H1 (cell line): ENCODE results near the gene SAAL1. TPM values are rescaled to one million over a fixed set of nuclear protein-coding genes. Genes with fewer than 3 reads are reported as not detected.

Experiments used
- CTCF ChIA-PET: fragments of 300-600 bp; sonication (Branson Sonifier 250); formaldehyde crosslinking; loops from one replicate; lab custom pipeline; 2021; ENCODE audit not compliant: partially characterized antibody; lab: Charles Lee
- POLR2A ChIA-PET: fragments of 300-600 bp; sonication (Branson Sonifier 250); formaldehyde crosslinking; loops from one replicate; lab custom pipeline; 2021; ENCODE audit warnings: inconsistent platforms; ENCODE audit not compliant: partially characterized antibody; lab: Charles Lee
- DNase-seq, 2 experiments: peaks; one replicate each; pipeline versions ENCODE4 v3.0.0 to v3.0.0-alpha.2; 2010 to 2022; ENCODE audit warnings: low spot score in 2 of 2, low read depth in 1 of 2, mixed read lengths in 1 of 2
- FAIRE-seq: peaks from 2 replicates; lab custom pipeline; 2011; peaks lifted over from hg19 to GRCh38; lab: Jason Lieb, UNC
- H2AFZ ChIP-seq: 2 replicates; pipeline ENCODE4 v1.8.1; 2012; ENCODE audit warnings: low read length, inconsistent platforms
- H2AK5ac ChIP-seq: 2 replicates; pipeline ENCODE4 v1.6.1; 2013; ENCODE audit warnings: low read depth, low read length
- H2BK120ac ChIP-seq: replicated peaks from 2 replicates; pipeline ENCODE3; 2013; ENCODE audit warnings: low read depth, low read length, inconsistent platforms
- H2BK12ac ChIP-seq: 2 replicates; pipeline ENCODE4 v1.6.1; 2013; ENCODE audit warnings: low read depth, low read length
- H2BK15ac ChIP-seq: 2 replicates; pipeline ENCODE4 v1.6.1; 2013; ENCODE audit warnings: low read length
- H2BK20ac ChIP-seq: 2 replicates; pipeline ENCODE4 v1.6.1; 2013; ENCODE audit warnings: low read length
- H2BK5ac ChIP-seq: 2 replicates; pipeline ENCODE4 v1.6.1; 2013; ENCODE audit warnings: low read depth, low read length
- H3K14ac ChIP-seq: 2 replicates; pipeline ENCODE4 v1.6.1; 2013; ENCODE audit warnings: inconsistent platforms; ENCODE audit not compliant: insufficient read length
- H3K18ac ChIP-seq: 2 replicates; pipeline ENCODE4 v1.6.1; 2013; ENCODE audit warnings: low read length; ENCODE audit errors: extremely low read depth
- H3K23ac ChIP-seq: 2 replicates; pipeline ENCODE4 v1.6.1; 2013; ENCODE audit warnings: inconsistent platforms; ENCODE audit not compliant: insufficient read length
- H3K23me2 ChIP-seq: 2 replicates; pipeline ENCODE4 v1.6.1; 2013; ENCODE audit warnings: low read depth, low read length
- H3K27ac ChIP-seq: 2 replicates; pipeline ENCODE4 v1.6.1; 2011; ENCODE audit warnings: low read depth, low read length, inconsistent platforms
- H3K27me3 ChIP-seq, 4 experiments: replicated peaks in 1 of 4; 1 replicate in 1 of 4; 2 replicates in 3 of 4; pipeline versions ENCODE4 v1.6.1 to v1.8.1; 2011 to 2013; ENCODE audit warnings: low read length in 3 of 4, mild to moderate bottlenecking in 3 of 4, inconsistent platforms in 2 of 4, mixed read lengths in 2 of 4, moderate library complexity in 1 of 4; ENCODE audit not compliant: control insufficient read depth in 3 of 4, insufficient read depth in 3 of 4; ENCODE audit errors: extremely low read depth in 1 of 4
- H3K36me3 ChIP-seq, 4 experiments: 2 replicates each; pipeline versions ENCODE4 v1.6.1 to v1.8.1; 2011 to 2013; ENCODE audit warnings: mild to moderate bottlenecking in 4 of 4, low read length in 3 of 4, moderate library complexity in 2 of 4, control low read depth in 1 of 4, inconsistent platforms in 1 of 4; ENCODE audit not compliant: insufficient read depth in 4 of 4, control insufficient read depth in 2 of 4
- H3K4ac ChIP-seq: replicated peaks from 2 replicates; pipeline ENCODE3; 2013; ENCODE audit warnings: low read length, low read depth, mixed read lengths, inconsistent platforms; ENCODE audit not compliant: insufficient read length
- H3K4me1 ChIP-seq, 4 experiments: replicated peaks in 1 of 4; 1 replicate in 1 of 4; 2 replicates in 3 of 4; pipeline versions ENCODE4 v1.6.1 to v1.8.1; 2011 to 2013; ENCODE audit warnings: low read length in 3 of 4, inconsistent platforms in 2 of 4, mixed read lengths in 1 of 4; ENCODE audit not compliant: insufficient read depth in 4 of 4, control insufficient read depth in 3 of 4
- H3K4me2 ChIP-seq, 2 experiments: 2 replicates each; pipeline versions ENCODE4 v1.6.1 to v1.8.1; 2011 to 2013; ENCODE audit warnings: low read depth in 2 of 2, low read length in 2 of 2, control low read depth in 1 of 2, inconsistent platforms in 1 of 2, mild to moderate bottlenecking in 1 of 2; ENCODE audit not compliant: insufficient read depth in 1 of 2
- H3K4me3 ChIP-seq, 4 experiments: fragments of 200-600, 300-600 bp in 1 of 4; sonication (generic), shearing (Covaris generic), sonication (Bioruptor Twin) in 1 of 4; 2 replicates each; pipeline versions ENCODE4 v1.5.1 to v1.8.1; 2011 to 2016; ENCODE audit warnings: low read length in 4 of 4, low read depth in 3 of 4, control low read depth in 2 of 4, inconsistent platforms in 2 of 4, mild to moderate bottlenecking in 2 of 4, mixed read lengths in 1 of 4, moderate library complexity in 1 of 4; ENCODE audit not compliant: insufficient read depth in 2 of 4; ENCODE audit errors: extremely low read depth in 1 of 4
- H3K56ac ChIP-seq: replicated peaks from 2 replicates; pipeline ENCODE3; 2013; ENCODE audit warnings: low read depth, mild to moderate bottlenecking, mixed read lengths, low read length, inconsistent platforms; ENCODE audit not compliant: insufficient read length
- H3K79me1 ChIP-seq: 2 replicates; pipeline ENCODE4 v1.6.1; 2013; ENCODE audit warnings: low read depth, low read length, control low read depth
- H3K79me2 ChIP-seq, 2 experiments: 2 replicates each; pipeline versions ENCODE4 v1.6.1 to v1.8.1; 2012 to 2013; ENCODE audit warnings: low read length in 2 of 2, mild to moderate bottlenecking in 2 of 2, inconsistent platforms in 1 of 2; ENCODE audit not compliant: insufficient read depth in 2 of 2, control insufficient read depth in 1 of 2
- H3K9ac ChIP-seq, 4 experiments: replicated peaks in 1 of 4; 1 replicate in 1 of 4; 2 replicates in 3 of 4; pipeline versions ENCODE4 v1.6.1 to v1.8.1; 2011 to 2013; ENCODE audit warnings: low read depth in 3 of 4, low read length in 3 of 4, control low read depth in 2 of 4, mild to moderate bottlenecking in 2 of 4, moderate library complexity in 2 of 4, inconsistent platforms in 1 of 4; ENCODE audit errors: extremely low read depth in 1 of 4
- H3K9me3 ChIP-seq, 2 experiments: 2 replicates each; pipeline versions ENCODE4 v1.6.1 to v1.8.1; 2012 to 2013; ENCODE audit warnings: mild to moderate bottlenecking in 2 of 2, moderate library complexity in 2 of 2, control low read depth in 1 of 2, inconsistent platforms in 1 of 2, low read depth in 1 of 2, low read length in 1 of 2, mixed read lengths in 1 of 2; ENCODE audit not compliant: insufficient read depth in 2 of 2
- H4K20me1 ChIP-seq, 2 experiments: replicated peaks in 1 of 2; 2 replicates each; pipeline versions ENCODE3 to v1.8.1; 2011 to 2013; ENCODE audit warnings: inconsistent platforms in 2 of 2, low read length in 2 of 2, mild to moderate bottlenecking in 1 of 2; ENCODE audit not compliant: insufficient read depth in 2 of 2, control insufficient read depth in 1 of 2
- H4K5ac ChIP-seq: 2 replicates; pipeline ENCODE4 v1.6.1; 2013; ENCODE audit warnings: low read length, low read depth, mixed read lengths, inconsistent platforms; ENCODE audit not compliant: insufficient read length
- H4K8ac ChIP-seq: 2 replicates; pipeline ENCODE4 v1.8.0; 2013; ENCODE audit warnings: mild to moderate bottlenecking, moderate library complexity, low read length, inconsistent platforms; ENCODE audit not compliant: insufficient read depth; ENCODE audit errors: extremely low read depth
- H4K91ac ChIP-seq: replicated peaks from 2 replicates; pipeline ENCODE3; 2013; ENCODE audit warnings: low read length, mixed read lengths, inconsistent platforms; ENCODE audit not compliant: insufficient read length
- BRCA1 ChIP-seq: IDR thresholded peaks from 2 replicates; pipeline ENCODE4 v1.6.1; 2012; ENCODE audit warnings: low read depth, low read length, improper control_type of control experiment
- CHD2 ChIP-seq: IDR thresholded peaks from 2 replicates; pipeline ENCODE4 v1.6.1; 2012; ENCODE audit warnings: low read length, improper control_type of control experiment
- JUND ChIP-seq: IDR thresholded peaks from 2 replicates; pipeline ENCODE4 v1.6.1; 2011; ENCODE audit warnings: mild to moderate bottlenecking, improper control_type of control experiment, low read length
- NANOG ChIP-seq: IDR thresholded peaks from 2 replicates; pipeline ENCODE4 v1.6.1; 2011; ENCODE audit warnings: low read length, low read depth, mild to moderate bottlenecking, inconsistent platforms; ENCODE audit not compliant: insufficient read depth, poor library complexity, severe bottlenecking
- RAD21 ChIP-seq, 2 experiments: IDR thresholded peaks in 1 of 2; conservative IDR thresholded peaks in 1 of 2; 2 replicates each; pipeline ENCODE4 v1.6.1; 2011; ENCODE audit warnings: low read depth in 2 of 2, low read length in 2 of 2, improper control_type of control experiment in 1 of 2, inconsistent platforms in 1 of 2, mild to moderate bottlenecking in 1 of 2, moderate library complexity in 1 of 2
- RFX5 ChIP-seq: IDR thresholded peaks from 2 replicates; pipeline ENCODE4 v1.6.1; 2011; ENCODE audit warnings: low read depth, low read length, improper control_type of control experiment, borderline replicate concordance
- SIRT6 ChIP-seq: IDR thresholded peaks from one replicate; pipeline ENCODE4 v1.7.1; 2012; ENCODE audit warnings: low read length, inconsistent platforms
- SP1 ChIP-seq: IDR thresholded peaks from 2 replicates; pipeline ENCODE4 v1.6.1; 2011; ENCODE audit warnings: low read depth, low read length
- YY1 ChIP-seq: IDR thresholded peaks from 2 replicates; pipeline ENCODE4 v1.6.1; 2011; ENCODE audit warnings: low read depth, mild to moderate bottlenecking, low read length
- WGBS, 2 experiments: shearing (Covaris generic) in 1 of 2; methylation state at CpG; one replicate each; pipeline versions ENCODE4 v1.1.6 to v1.1.7; 2013 to 2015; ENCODE audit warnings: low lambda C conversion rate in 2 of 2, mixed read lengths in 2 of 2, inconsistent platforms in 1 of 2, low coverage in 1 of 2, missing lambda C conversion rate in 1 of 2; ENCODE audit not compliant: insufficient replicate concordance in 2 of 2, insufficient coverage in 1 of 2, insufficient read length in 1 of 2; ENCODE audit errors: extremely low coverage in 1 of 2, missing lambda C conversion rate in 1 of 2; 5-methylcytosine and 5-hydroxymethylcytosine counted together
- polyA plus RNA-seq, 7 experiments: library from polyadenylated mRNA; depleted of rRNA in 3 of 7; stranded (reverse) in 5 of 7; unstranded in 2 of 7; fragments of >200 nt in 5 of 7; fragments of 200-250 nt in 2 of 7; gene quantifications; 1 replicate in 5 of 7; 2 replicates in 1 of 7; 4 replicates in 1 of 7; pipeline versions ENCODE4 v1.2.1 to v1.2.3, GENCODE V29; 2011 to 2013; ENCODE audit warnings: missing spikeins in 2 of 7, mixed read lengths in 2 of 7
- total RNA-seq: library from RNA; stranded (reverse); fragmentation: NEBNext Ultra II Directional; extraction: Animal tissue kit (Norgen Biotek cat#: 25700); gene quantifications from 2 replicates; pipeline ENCODE4 v1.2.1, GENCODE V29; 2021

SAAL1 gene
- total and polyA plus RNA-seq, 2 of the 8 experiments (the other 6 are each of a cell fraction or from before 2014, with no cell fraction given), result 26.4 to 46.6 TPM

DNA sequence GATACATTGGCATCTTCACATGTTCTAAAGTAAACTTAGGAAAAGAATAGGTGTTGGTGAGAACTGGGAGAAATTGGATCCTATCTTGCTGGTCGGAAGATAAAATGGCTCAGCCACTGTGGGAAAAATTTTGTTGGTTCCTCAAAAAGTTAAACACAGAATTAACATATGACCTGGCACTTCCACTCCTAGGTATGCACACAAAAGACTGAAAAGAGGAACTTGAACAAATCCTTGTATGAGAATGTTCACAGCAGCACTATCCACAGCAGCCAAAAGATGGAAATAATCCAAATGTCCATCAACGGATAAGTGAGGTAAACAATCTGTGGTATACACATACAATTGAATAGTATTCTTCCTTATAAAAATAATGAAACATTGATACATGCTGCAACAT, 55.0 kb downstream of the SAAL1 start:
- Histone ChIP-seq H3K4ac (no peak overlapping the region), H4K91ac (no peak overlapping the region), H2BK15ac (no peak overlapping the region), H3K4me2 (no peak overlapping the region), H3K27me3 (peaks cover 1 to 15% (median 8%) of the 10 kb centered on the region in 4 experiments), H4K5ac (no peak overlapping the region), H2AK5ac (no peak overlapping the region), H4K8ac (no peak overlapping the region), H2BK12ac (no peak overlapping the region), H2BK5ac (no peak overlapping the region), H3K23ac (no peak overlapping the region), H3K23me2 (peaks cover 6% of the 10 kb centered on the region; the same call in 1 of the 2 replicates), H3K36me3 (no peaks in the 10 kb centered on the region), H3K27ac (no peak overlapping the region), H3K9ac (no peak overlapping the region), H3K56ac (no peak overlapping the region), H3K9me3 (no peaks in the 10 kb centered on the region), H4K20me1 (no peaks in the 10 kb centered on the region), H2AFZ (no peak overlapping the region), H3K14ac (no peak overlapping the region), H3K18ac (no peak overlapping the region), H3K4me3 (no peak overlapping the region), H3K79me2 (no peaks in the 10 kb centered on the region), H2BK120ac (no peak overlapping the region), H3K4me1 (peaks cover 0 to 1% (median under 1%) of the 10 kb centered on the region in 4 experiments; a peak in 2 of 7 replicates), H3K79me1 (no peaks in the 10 kb centered on the region), H2BK20ac (no peak overlapping the region)
- FAIRE-seq (no peak), DNase-seq (no peak)
- WGBS, 2 experiments, result 83% methylated on average over 2 of the region's 2 CpGs; no CpG with 5 or more reads in 1 of the 2 experiments
- CTCF ChIA-PET, result no interaction called here
- POLR2A ChIA-PET, result no interaction called here
- TF ChIP-seq JUND (no peak), NANOG (no peak), BRCA1 (no peak), YY1 (no peak), RAD21 (IDR thresholded peaks at IDR 0.05 in 1 of 2, conservative IDR thresholded peaks at IDR 0.05 in 1 of 2; ENCODE audit: low read depth in 2 of 2, low read length in 2 of 2) (no peak), RFX5 (no peak), SIRT6 (no peak), SP1 (no peak), CHD2 (no peak)
